ENCODE data around the gene PTPN11. TPM values are rescaled to one million over a fixed set of nuclear protein-coding genes. Genes with fewer than 3 reads are reported as not detected.
"Not testable (repeated sequence)": the region's sequence is repeated elsewhere in the genome, so short reads cannot be mapped to it uniquely, and the experiment has no call there.

The PTPN11 gene
- polyA plus RNA-seq, 1 donor from 2014 or later: 92.5 TPM

DNA sequence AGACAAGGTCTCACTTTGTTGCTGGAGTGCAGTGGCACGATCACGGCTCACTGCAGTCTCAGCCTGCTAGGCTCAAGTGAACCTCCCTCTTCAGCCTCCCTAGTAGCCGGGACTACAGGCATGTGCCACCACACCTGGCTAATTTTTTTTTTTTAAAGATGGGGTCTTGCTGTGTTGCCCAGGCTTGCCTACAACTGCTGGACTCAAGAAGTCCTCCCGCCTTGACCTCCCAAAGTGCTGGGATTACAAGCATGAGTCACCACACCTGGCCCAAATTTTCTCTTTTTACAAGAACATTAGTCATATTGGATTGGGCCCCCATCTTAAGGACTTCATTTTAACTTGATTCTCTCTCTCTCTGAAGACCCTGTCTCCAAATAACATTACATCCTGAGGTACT, 29.5 kb upstream of the PTPN11 start:
- H3K27ac ChIP-seq (ENCODE audit: low read length): no peak overlapping the region
- H4K20me1 ChIP-seq (ENCODE audit: insufficient read depth): no peaks in the 10 kb centered on the region
- H3F3A ChIP-seq (ENCODE audit: insufficient read depth, low read length, poor library complexity, severe bottlenecking): no peaks in the 10 kb centered on the region
- H3K36me3 ChIP-seq (ENCODE audit: insufficient read depth, low read length): no peaks in the 10 kb centered on the region
- H2AFZ ChIP-seq (ENCODE audit: low read depth, low read length): no peak overlapping the region
- TF ChIP-seq REST (IDR thresholded peaks at IDR 0.05; ENCODE audit: borderline replicate concordance) (no peak), MXI1 (conservative IDR thresholded peaks at IDR 0.05; ENCODE audit: poor library complexity, severe bottlenecking) (no peak), EP300 (conservative IDR thresholded peaks at IDR 0.05; ENCODE audit: poor library complexity, severe bottlenecking) (no peak), POLR2AphosphoS5 (IDR thresholded peaks at IDR 0.05) (no peak), RAD21 (conservative IDR thresholded peaks at IDR 0.05) (no peak), TAF1 (IDR thresholded peaks at IDR 0.05; ENCODE audit: low read depth) (no peak), SMC3 (conservative IDR thresholded peaks at IDR 0.05; ENCODE audit: poor library complexity) (no peak), EZH2 (IDR thresholded peaks at IDR 0.05; ENCODE audit: borderline replicate concordance, insufficient read depth, low read length, poor library complexity, severe bottlenecking) (no peak)
- TF ChIP-seq, protein P1, sequence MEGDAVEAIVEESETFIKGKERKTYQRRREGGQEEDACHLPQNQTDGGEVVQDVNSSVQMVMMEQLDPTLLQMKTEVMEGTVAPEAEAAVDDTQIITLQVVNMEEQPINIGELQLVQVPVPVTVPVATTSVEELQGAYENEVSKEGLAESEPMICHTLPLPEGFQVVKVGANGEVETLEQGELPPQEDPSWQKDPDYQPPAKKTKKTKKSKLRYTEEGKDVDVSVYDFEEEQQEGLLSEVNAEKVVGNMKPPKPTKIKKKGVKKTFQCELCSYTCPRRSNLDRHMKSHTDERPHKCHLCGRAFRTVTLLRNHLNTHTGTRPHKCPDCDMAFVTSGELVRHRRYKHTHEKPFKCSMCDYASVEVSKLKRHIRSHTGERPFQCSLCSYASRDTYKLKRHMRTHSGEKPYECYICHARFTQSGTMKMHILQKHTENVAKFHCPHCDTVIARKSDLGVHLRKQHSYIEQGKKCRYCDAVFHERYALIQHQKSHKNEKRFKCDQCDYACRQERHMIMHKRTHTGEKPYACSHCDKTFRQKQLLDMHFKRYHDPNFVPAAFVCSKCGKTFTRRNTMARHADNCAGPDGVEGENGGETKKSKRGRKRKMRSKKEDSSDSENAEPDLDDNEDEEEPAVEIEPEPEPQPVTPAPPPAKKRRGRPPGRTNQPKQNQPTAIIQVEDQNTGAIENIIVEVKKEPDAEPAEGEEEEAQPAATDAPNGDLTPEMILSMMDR (IDR thresholded peaks at IDR 0.05; ENCODE audit: poor library complexity, severe bottlenecking): no peak
- no peaks in the 10 kb centered on the region for H3K9me2 ChIP-seq (ENCODE audit: insufficient read depth, low read length)
- H3K79me2 ChIP-seq (replicated peaks; ENCODE audit: insufficient read depth, low read length): no peaks in the 10 kb centered on the region
- no peak overlapping the region for H3K4me3 ChIP-seq (ENCODE audit: low read length)
- no peaks in the 10 kb centered on the region for H3K27me3 ChIP-seq (ENCODE audit: insufficient read depth, low read depth, low read length)
- H3K9ac ChIP-seq (ENCODE audit: low read length): no peak overlapping the region
- no peaks in the 10 kb centered on the region for H3K9me3 ChIP-seq (ENCODE audit: low read length)
- no peak overlapping the region for H3K4me2 ChIP-seq (ENCODE audit: low read length)

DNA sequence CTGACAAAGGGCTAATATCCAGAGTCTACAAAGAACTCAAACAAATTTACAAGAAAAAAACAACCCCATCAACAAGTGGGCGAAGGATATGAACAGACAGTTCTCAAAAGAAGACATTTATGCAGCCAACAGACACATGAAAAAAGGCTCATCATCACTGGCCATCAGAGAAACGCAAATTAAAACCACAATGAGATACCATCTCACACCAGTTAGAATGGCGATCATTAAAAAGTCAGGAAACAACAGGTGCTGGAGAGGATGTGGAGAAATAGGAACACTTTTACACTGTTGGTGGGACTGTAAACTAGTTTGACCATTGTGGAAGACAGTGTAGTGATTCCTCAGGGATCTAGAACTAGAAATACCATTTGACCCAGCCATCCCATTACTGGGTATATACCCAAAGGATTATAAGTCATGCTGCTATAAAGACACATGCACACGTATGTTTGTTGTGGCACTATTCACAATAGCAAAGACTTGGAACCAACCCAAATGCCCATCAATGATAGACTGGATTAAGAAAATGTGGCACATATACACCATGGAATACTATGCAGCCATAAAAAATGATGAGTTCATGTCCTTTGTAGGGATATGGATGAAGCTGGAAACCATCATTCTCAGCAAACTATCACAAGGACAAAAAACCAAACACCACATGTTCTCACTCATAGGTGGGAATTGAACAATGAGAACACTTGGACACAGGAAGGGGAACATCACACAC, 28.7 kb upstream of the PTPN11 start:
- not testable (repeated sequence) for H3K9me2 ChIP-seq (ENCODE audit: insufficient read depth, low read length); H3F3A ChIP-seq (ENCODE audit: insufficient read depth, low read length, poor library complexity, severe bottlenecking); H3K27ac ChIP-seq (ENCODE audit: low read length); H3K27me3 ChIP-seq (ENCODE audit: insufficient read depth, low read depth, low read length); H3K9me3 ChIP-seq (ENCODE audit: low read length); H2AFZ ChIP-seq (ENCODE audit: low read depth, low read length); H3K36me3 ChIP-seq (ENCODE audit: insufficient read depth, low read length); H3K4me2 ChIP-seq (ENCODE audit: low read length); H3K79me2 ChIP-seq (replicated peaks; ENCODE audit: insufficient read depth, low read length); H3K4me3 ChIP-seq (ENCODE audit: low read length); H4K20me1 ChIP-seq (ENCODE audit: insufficient read depth); H3K9ac ChIP-seq (ENCODE audit: low read length)
